ENCODE measurements around the gene KRT77.

The KRT77 gene

GRCh38 chr12:52695039-52695438 is 8.3 kb downstream of the KRT77 start:
- DNase-seq (ENCODE audit: low read depth) = no peak
- H3K4me3 ChIP-seq (ENCODE audit: low read depth, low read length) = no peak overlapping the region
- TF ChIP-seq CTCF (IDR thresholded peaks at IDR 0.05; ENCODE audit: insufficient read depth, low read depth, low read length, missing control alignments) = no peak

GRCh38 chr12:52694151-52694550 is 9.2 kb downstream of the KRT77 start:
- DNase-seq (ENCODE audit: low read depth) = no peak
- no peak for TF ChIP-seq CTCF (IDR thresholded peaks at IDR 0.05; ENCODE audit: insufficient read depth, low read depth, low read length, missing control alignments)
- no peak overlapping the region for H3K4me3 ChIP-seq (ENCODE audit: low read depth, low read length)

- no peak for TF ChIP-seq CTCF (IDR thresholded peaks at IDR 0.05; ENCODE audit: insufficient read depth, low read depth, low read length, missing control alignments)
- no peak for DNase-seq (ENCODE audit: low read depth)
- no peak overlapping the region for H3K4me3 ChIP-seq (ENCODE audit: low read depth, low read length)
Observed at GRCh38 chr12:52693261-52693660, 10.1 kb downstream of the KRT77 start.

GRCh38 chr12:52692254-52692653 is 11.1 kb downstream of the KRT77 start:
- DNase-seq (ENCODE audit: low read depth) = no peak
- TF ChIP-seq CTCF (IDR thresholded peaks at IDR 0.05; ENCODE audit: insufficient read depth, low read depth, low read length, missing control alignments) = peak; percentile 15

GRCh38 chr12:52691841-52692150 is 11.5 kb downstream of the KRT77 start:
- TF ChIP-seq CTCF (IDR thresholded peaks at IDR 0.05; ENCODE audit: insufficient read depth, low read depth, low read length, missing control alignments) = no peak
- H3K4me3 ChIP-seq (ENCODE audit: low read depth, low read length) = no peak overlapping the region

More at GRCh38 chr12:52692254-52692653, 11.1 kb downstream of the KRT77 start:
- H3K4me3 ChIP-seq (ENCODE audit: low read depth, low read length) = no peak overlapping the region

GRCh38 chr12:52691076-52691840 is 12.1 kb downstream of the KRT77 start:
- H3K4me3 ChIP-seq (ENCODE audit: low read depth, low read length) = no peak overlapping the region
- no peak for DNase-seq (ENCODE audit: low read depth)
- no peak for TF ChIP-seq CTCF (IDR thresholded peaks at IDR 0.05; ENCODE audit: insufficient read depth, low read depth, low read length, missing control alignments)

More at GRCh38 chr12:52691841-52692150, 11.5 kb downstream of the KRT77 start:
- no peak for DNase-seq (ENCODE audit: low read depth)
